ENCODE measurements around the gene EFNA1. TPM values are rescaled to one million over a fixed set of nuclear protein-coding genes. Genes with fewer than 3 reads are reported as not detected.

EFNA1 gene
- total RNA-seq, 1 donor from 2014 or later, result 0.34 TPM

- Histone ChIP-seq H3K4me2 (no peak overlapping the region), H3K9me3 (ENCODE audit: low read depth) (no peaks in the 10 kb centered on the region), H3F3A (ENCODE audit: low read depth) (peaks cover 71% of the 10 kb centered on the region), H4K20me1 (ENCODE audit: low read depth) (no peaks in the 10 kb centered on the region), H3K27me3 (no peaks in the 10 kb centered on the region), H2AFZ (replicated peaks) (no peak overlapping the region), H3K9ac (no peak overlapping the region), H3K36me3 (no peaks in the 10 kb centered on the region), H3K27ac (no peak overlapping the region), H3K4me3 (no peak overlapping the region), H3K79me2 (ENCODE audit: low read depth) (peaks cover 18% of the 10 kb centered on the region), H3K4me1 (peaks cover 27% of the 10 kb centered on the region)
- Mint-ChIP-seq H3K27ac (no peak overlapping the region), H3K4me3 (no peak overlapping the region), H3K9me3 (peaks cover 11% of the 10 kb centered on the region), H3K4me1 (peaks cover 37% of the 10 kb centered on the region), H3K27me3 (ENCODE audit: insufficient read depth, low read depth) (peaks cover 15% of the 10 kb centered on the region), H3K36me3 (peaks cover 4% of the 10 kb centered on the region)
- TF ChIP-seq EZH2phosphoT487 (IDR thresholded peaks at IDR 0.05), result no peak
- no peak for TF ChIP-seq EZH2 (IDR thresholded peaks at IDR 0.05)
- no peak for TF ChIP-seq CTCF (IDR thresholded peaks at IDR 0.05)
- no peak for DNase-seq (ENCODE audit: low spot score)
Measured at GRCh38 chr1:155168456-155169210, 41.0 kb downstream of the EFNA1 start.

GRCh38 chr1:155169541-155169940 lies 41.9 kb downstream of the EFNA1 start:
- TF ChIP-seq EZH2phosphoT487 (IDR thresholded peaks at IDR 0.05) (no peak), EZH2 (IDR thresholded peaks at IDR 0.05) (no peak), CTCF (IDR thresholded peaks at IDR 0.05) (no peak)
- no peak for DNase-seq (ENCODE audit: low spot score)

GRCh38 chr1:155170101-155170785 lies 42.6 kb downstream of the EFNA1 start:
- TF ChIP-seq EZH2phosphoT487 (IDR thresholded peaks at IDR 0.05) (no peak), CTCF (IDR thresholded peaks at IDR 0.05) (no peak), EZH2 (IDR thresholded peaks at IDR 0.05) (no peak)
- H3K27me3 Mint-ChIP-seq (ENCODE audit: insufficient read depth, low read depth), result peaks cover 20% of the 10 kb centered on the region
- peaks cover 47% of the 10 kb centered on the region for H3K4me1 Mint-ChIP-seq
- no peaks in the 10 kb centered on the region for H4K20me1 ChIP-seq (ENCODE audit: low read depth)
- peaks cover 26% of the 10 kb centered on the region for H3K79me2 ChIP-seq (ENCODE audit: low read depth)
- H2AFZ ChIP-seq (replicated peaks), result no peak overlapping the region
- no peak overlapping the region for H3K27ac ChIP-seq
- H3K4me3 Mint-ChIP-seq, result no peak overlapping the region
- H3K9me3 Mint-ChIP-seq, result peaks cover 3% of the 10 kb centered on the region
- H3K9me3 ChIP-seq (ENCODE audit: low read depth), result no peaks in the 10 kb centered on the region
- peaks cover 4% of the 10 kb centered on the region for H3K36me3 Mint-ChIP-seq
- peaks cover 27% of the 10 kb centered on the region for H3K4me1 ChIP-seq
- no peak overlapping the region for H3K9ac ChIP-seq
- no peak for DNase-seq (ENCODE audit: low spot score)
- H3K4me3 ChIP-seq, result no peak overlapping the region
- H3F3A ChIP-seq (ENCODE audit: low read depth), result peaks cover 85% of the 10 kb centered on the region
- no peak overlapping the region for H3K27ac Mint-ChIP-seq
- H3K36me3 ChIP-seq, result no peaks in the 10 kb centered on the region
- H3K27me3 ChIP-seq, result no peaks in the 10 kb centered on the region
- H3K4me2 ChIP-seq, result no peak overlapping the region

More at GRCh38 chr1:155169541-155169940, 41.9 kb downstream of the EFNA1 start:
- peaks cover 4% of the 10 kb centered on the region for H3K36me3 Mint-ChIP-seq
- H3K79me2 ChIP-seq (ENCODE audit: low read depth), result peaks cover 19% of the 10 kb centered on the region
- peaks cover 16% of the 10 kb centered on the region for H3K27me3 Mint-ChIP-seq (ENCODE audit: insufficient read depth, low read depth)
- H3K4me3 Mint-ChIP-seq, result peak overlapping the region; percentile 7
- H3K27ac Mint-ChIP-seq, result no peak overlapping the region
- no peaks in the 10 kb centered on the region for H4K20me1 ChIP-seq (ENCODE audit: low read depth)
- H2AFZ ChIP-seq (replicated peaks), result no peak overlapping the region
- H3K27ac ChIP-seq, result no peak overlapping the region
- H3K4me1 ChIP-seq, result peaks cover 27% of the 10 kb centered on the region
- no peak overlapping the region for H3K4me2 ChIP-seq
- peaks cover 40% of the 10 kb centered on the region for H3K4me1 Mint-ChIP-seq
- no peaks in the 10 kb centered on the region for H3K36me3 ChIP-seq
- no peaks in the 10 kb centered on the region for H3K9me3 ChIP-seq (ENCODE audit: low read depth)
- H3K9me3 Mint-ChIP-seq, result peaks cover 5% of the 10 kb centered on the region
- H3F3A ChIP-seq (ENCODE audit: low read depth), result peaks cover 80% of the 10 kb centered on the region
- H3K9ac ChIP-seq, result no peak overlapping the region
- H3K27me3 ChIP-seq, result no peaks in the 10 kb centered on the region
- no peak overlapping the region for H3K4me3 ChIP-seq

Measured in neural progenitor cell (in vitro differentiated cells).